Measurements from ENCODE around the gene CRYBA4. TPM values are rescaled to one million over a fixed set of nuclear protein-coding genes. Genes with fewer than 3 reads are reported as not detected.

CRYBA4 gene
- total and polyA plus RNA-seq, 10 of the 15 experiments (the other 5 are each of a cell fraction or from before 2014, with no cell fraction given): 0.12 to 0.17 TPM; not detected in 8

GRCh38 chr22:26588729-26589366 lies 32.9 kb upstream of the CRYBA4 start:
- ChIA-PET SMC1A (ENCODE audit: uncharacterized antibody, unreplicated experiment) (no interaction called here), CTCF (interaction anchor here (0.9 to 1.1 kb wide), 3 partner anchors 9 to 86 kb away, joined by 3 read pairs; no protein-coding TSS in a partner anchor), POLR2A (interaction anchor here (0.5 to 8.0 kb wide), 4 partner anchors 9 to 55 kb away, joined by 3 to 62 read pairs (median 6); no protein-coding TSS in a partner anchor), RAD21 (ENCODE audit: unreplicated experiment) (interaction anchor here (1.4 kb wide), 1 partner anchor 78 kb away, joined by 3 read pairs; no protein-coding TSS in a partner anchor)
- no peak for ATAC-seq
- Histone ChIP-seq H3K27ac (ENCODE audit: control insufficient read depth, insufficient read depth) (peak overlapping the region; percentile 41), H3K36me3 (ENCODE audit: control insufficient read depth in 2 of 2, insufficient read depth in 2 of 2, low read length in 1 of 2) (no peaks in the 10 kb centered on the region; a peak in 1 of 4 replicates), H4K20me1 (ENCODE audit: control insufficient read depth, insufficient read depth) (no peaks in the 10 kb centered on the region), H3K4me1 (ENCODE audit: control insufficient read depth, insufficient read depth, low read length) (peaks cover 41% of the 10 kb centered on the region), H3K9ac (ENCODE audit: control insufficient read depth, insufficient read depth, low read length) (peak overlapping the region; percentile 60), H3K4me2 (ENCODE audit: control insufficient read depth, insufficient read depth) (peak overlapping the region; percentile 75), H3K4me3 (peak overlapping the region; percentile 89), H3K79me2 (ENCODE audit: control insufficient read depth, insufficient read depth, low read length) (peaks cover 32% of the 10 kb centered on the region), H3K27me3 (replicated peaks in 1 of 2; ENCODE audit: control insufficient read depth in 2 of 2, insufficient read depth in 2 of 2, low read length in 1 of 2) (no peaks in the 10 kb centered on the region), H3K9me3 (replicated peaks; ENCODE audit: control insufficient read depth, insufficient read depth, low read length) (no peaks in the 10 kb centered on the region), H2AFZ (ENCODE audit: control insufficient read depth, low read depth, low read length) (peak overlapping the region; percentile 35)
- intact Hi-C loops (cut with micrococcal nuclease; ENCODE audit: unreplicated experiment) (no loop called here), in situ Hi-C loops (cut with MboI) (no loop called here)
- DNase-seq (ENCODE audit: low read depth, low spot score): no peak
- 44% methylated on average over 14 of the region's 14 CpGs for WGBS (ENCODE audit: insufficient coverage, insufficient replicate concordance, low lambda C conversion rate, missing lambda C conversion rate)
- BruUV-seq (replicated peaks): no TSS peak
- FAIRE-seq: peak; percentile 35
- no peak for TF ChIP-seq SREBF2 (IDR thresholded peaks at IDR 0.05; ENCODE audit: low read length)
- TF ChIP-seq BCL11A (IDR thresholded peaks at IDR 0.05; ENCODE audit: low read depth, low read length): no peak
- no peak for TF ChIP-seq HDGF (IDR thresholded peaks at IDR 0.05)
- 0 out of 2 replicates have a peak, but pooled peaks have one; percentile 8 for TF ChIP-seq EED (IDR thresholded peaks at IDR 0.05; ENCODE audit: low read depth)
- no peak for TF ChIP-seq IKZF1 (conservative IDR thresholded peaks at IDR 0.05)
- TF ChIP-seq RAD51 (IDR thresholded peaks at IDR 0.05): no peak
- no peak for TF ChIP-seq SMARCA5 (IDR thresholded peaks at IDR 0.05)
- TF ChIP-seq CBX5 (IDR thresholded peaks at IDR 0.05; ENCODE audit: low read depth): no peak
- no peak for TF ChIP-seq NFYB (IDR thresholded peaks at IDR 0.05; ENCODE audit: insufficient read depth, low read depth, low read length)
- no peak for TF ChIP-seq BMI1 (IDR thresholded peaks at IDR 0.05; ENCODE audit: borderline replicate concordance)
- 0 out of 2 replicates have a peak, but pooled peaks have one; percentile 9 for TF ChIP-seq MTA2 (IDR thresholded peaks at IDR 0.05; ENCODE audit: low read depth)
- no peak for TF ChIP-seq ATF7 (IDR thresholded peaks at IDR 0.05; ENCODE audit: low read depth)
- no peak for TF ChIP-seq TAF1 (IDR thresholded peaks at IDR 0.05; ENCODE audit: borderline replicate concordance, low read depth, low read length)
- TF ChIP-seq HDAC6 (IDR thresholded peaks at IDR 0.05; ENCODE audit: unreplicated experiment): no peak
- no peak for TF ChIP-seq POLR2AphosphoS5 (IDR thresholded peaks at IDR 0.05; ENCODE audit: low read length)
- no peak for TF ChIP-seq MLLT1 (IDR thresholded peaks at IDR 0.05)
- no peak for TF ChIP-seq CHD1 (IDR thresholded peaks at IDR 0.05; ENCODE audit: low read depth, low read length)
- peak; percentile 57 for TF ChIP-seq NR2F1 (conservative IDR thresholded peaks at IDR 0.05)
- no peak for TF ChIP-seq SP1 (IDR thresholded peaks at IDR 0.05; ENCODE audit: low read depth, low read length)
- no peak for TF ChIP-seq MYB (IDR thresholded peaks at IDR 0.05; ENCODE audit: borderline replicate concordance, low read depth, low read length)
- no peak for TF ChIP-seq PKNOX1 (IDR thresholded peaks at IDR 0.05)
